NOMO-1 treated with DMSO at 0.1 percent for 48 hours (cell line): ENCODE data around the gene ECI2.
A peak's percentile ranks its signal among the peaks of the same experiment; 100 is the strongest.

ENCODE experiments used
- DNase-seq: peaks from one replicate; lab custom pipeline; 2025; ENCODE audit not compliant: unreplicated experiment; lab: John Stamatoyannopoulos, UW

Gene ECI2, protein sequence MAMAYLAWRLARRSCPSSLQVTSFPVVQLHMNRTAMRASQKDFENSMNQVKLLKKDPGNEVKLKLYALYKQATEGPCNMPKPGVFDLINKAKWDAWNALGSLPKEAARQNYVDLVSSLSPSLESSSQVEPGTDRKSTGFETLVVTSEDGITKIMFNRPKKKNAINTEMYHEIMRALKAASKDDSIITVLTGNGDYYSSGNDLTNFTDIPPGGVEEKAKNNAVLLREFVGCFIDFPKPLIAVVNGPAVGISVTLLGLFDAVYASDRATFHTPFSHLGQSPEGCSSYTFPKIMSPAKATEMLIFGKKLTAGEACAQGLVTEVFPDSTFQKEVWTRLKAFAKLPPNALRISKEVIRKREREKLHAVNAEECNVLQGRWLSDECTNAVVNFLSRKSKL

GRCh38 chr6:4134841-4135664, at the start of gene ECI2:
TSS of gene ECI2 (minus strand) at chr6:4135575. CDS start at chr6:4135560, 15 bp downstream.
- peak; percentile 86 for DNase-seq

DNA sequence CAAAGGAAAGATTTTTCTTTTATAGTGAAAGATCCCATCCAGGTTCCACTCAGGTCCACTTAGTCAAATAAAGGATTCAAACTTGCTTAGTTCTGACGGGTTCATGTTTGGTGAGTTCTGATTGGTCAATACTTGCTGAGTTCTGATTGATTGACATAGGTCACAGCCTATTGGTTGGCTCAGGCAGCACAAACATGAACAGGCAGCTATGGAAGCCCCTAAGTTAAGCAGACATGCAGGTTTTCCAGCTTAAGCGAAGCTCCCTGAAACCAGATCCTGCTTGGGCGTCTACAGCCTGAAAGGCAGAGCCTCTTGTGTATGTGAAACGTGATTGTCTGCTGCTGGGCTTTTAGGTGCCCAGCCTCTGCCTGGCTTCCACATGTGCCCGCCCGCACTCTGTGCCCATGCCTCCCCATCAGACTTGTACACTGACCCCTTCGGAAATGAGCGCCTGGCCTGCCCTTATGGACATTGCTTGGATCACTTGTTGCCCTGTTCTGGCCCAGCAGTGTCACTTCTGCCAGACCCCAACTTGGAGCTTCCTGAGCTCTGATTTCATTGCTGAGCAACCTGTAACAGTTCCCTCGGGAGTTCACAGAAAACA, 45.4 kb upstream of the ECI2 start:
- DNase-seq = no peak

GRCh38 chr6:4179960-4180651, 44.7 kb upstream of the ECI2 start:
- DNase-seq = no peak

- no peak for DNase-seq
These were observed 43.5 kb upstream of the ECI2 start for GRCh38 chr6:4178737-4179333.

GRCh38 chr6:4176907-4177306, 41.5 kb upstream of the ECI2 start:
- no peak for DNase-seq

- no peak for DNase-seq
These were observed 38.7 kb upstream of the ECI2 start for GRCh38 chr6:4174042-4174441.

- DNase-seq = no peak
These were observed 37.0 kb upstream of the ECI2 start for GRCh38 chr6:4172368-4172767.

DNA sequence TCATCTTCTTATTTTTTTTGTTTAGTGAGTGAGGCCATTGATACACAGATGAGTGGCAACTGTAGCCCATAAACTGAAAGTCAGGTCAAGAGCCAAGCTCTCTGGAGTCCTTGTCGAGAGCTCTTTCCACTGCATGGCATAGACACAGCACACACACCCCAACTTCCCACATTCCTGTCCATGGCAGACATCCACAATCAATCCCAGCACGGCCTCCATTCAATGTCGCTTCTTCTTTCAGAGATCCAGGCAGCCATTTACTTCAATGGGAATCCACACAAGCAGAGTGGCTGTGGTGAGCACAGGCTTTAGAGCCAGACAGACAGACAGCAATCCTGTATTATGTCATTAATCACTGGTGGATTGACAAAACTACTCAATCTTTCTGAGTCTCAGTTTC, 34.9 kb upstream of the ECI2 start:
- no peak for DNase-seq

- no peak for DNase-seq
These were observed 33.8 kb upstream of the ECI2 start for GRCh38 chr6:4169028-4169789.

- no peak for DNase-seq
These were observed 32.5 kb upstream of the ECI2 start for GRCh38 chr6:4167833-4168232.

- DNase-seq = no peak
These were observed 31.7 kb upstream of the ECI2 start for GRCh38 chr6:4167123-4167522.

DNA sequence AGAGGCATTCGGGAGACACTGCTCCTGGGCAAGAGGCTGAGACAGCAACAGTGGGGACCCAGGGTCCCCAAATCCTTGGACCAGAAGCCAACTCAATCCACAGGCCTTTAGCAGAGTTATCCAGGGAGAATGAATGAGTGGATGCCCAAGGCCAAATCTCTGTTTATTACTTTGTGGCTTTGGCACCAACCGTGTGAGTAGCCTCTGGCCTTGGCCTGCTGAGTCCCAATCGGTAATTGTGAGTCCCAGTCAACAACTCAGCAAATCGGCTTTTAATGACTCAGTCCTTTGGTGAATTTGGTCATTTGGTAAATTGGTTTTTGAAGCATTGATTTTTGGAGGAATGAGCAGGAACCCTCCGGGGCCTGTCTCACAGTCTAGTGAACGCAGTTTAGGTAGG, 29.1 kb upstream of the ECI2 start:
- DNase-seq = no peak

- no peak for DNase-seq
These were observed 28.7 kb upstream of the ECI2 start for GRCh38 chr6:4164117-4164442.

- DNase-seq = no peak
These were observed 28.2 kb upstream of the ECI2 start for GRCh38 chr6:4163408-4164116.

DNA sequence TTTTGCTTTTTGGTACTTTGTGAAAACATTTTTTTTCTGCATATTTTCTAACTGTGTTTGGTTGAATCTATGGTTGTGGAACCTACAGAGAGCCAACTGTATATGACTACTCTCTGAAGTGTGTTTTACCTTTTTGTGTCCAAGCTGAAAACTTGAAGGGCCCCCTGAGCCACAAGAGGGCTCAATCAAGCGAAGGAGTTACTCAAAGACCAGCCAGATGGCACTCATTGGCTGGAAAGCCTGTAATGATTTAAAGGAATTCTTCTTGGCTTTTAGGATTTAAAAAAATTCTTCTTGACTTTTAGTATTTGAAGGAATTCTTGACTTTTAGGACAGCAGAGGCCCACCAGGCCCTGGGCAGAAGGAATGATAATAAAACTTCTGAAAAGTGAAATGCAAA, 27.0 kb upstream of the ECI2 start:
- DNase-seq = no peak

GRCh38 chr6:4159491-4159890, 24.1 kb upstream of the ECI2 start:
- no peak for DNase-seq

- DNase-seq = no peak
These were observed 22.1 kb upstream of the ECI2 start for GRCh38 chr6:4157506-4157905.

DNA sequence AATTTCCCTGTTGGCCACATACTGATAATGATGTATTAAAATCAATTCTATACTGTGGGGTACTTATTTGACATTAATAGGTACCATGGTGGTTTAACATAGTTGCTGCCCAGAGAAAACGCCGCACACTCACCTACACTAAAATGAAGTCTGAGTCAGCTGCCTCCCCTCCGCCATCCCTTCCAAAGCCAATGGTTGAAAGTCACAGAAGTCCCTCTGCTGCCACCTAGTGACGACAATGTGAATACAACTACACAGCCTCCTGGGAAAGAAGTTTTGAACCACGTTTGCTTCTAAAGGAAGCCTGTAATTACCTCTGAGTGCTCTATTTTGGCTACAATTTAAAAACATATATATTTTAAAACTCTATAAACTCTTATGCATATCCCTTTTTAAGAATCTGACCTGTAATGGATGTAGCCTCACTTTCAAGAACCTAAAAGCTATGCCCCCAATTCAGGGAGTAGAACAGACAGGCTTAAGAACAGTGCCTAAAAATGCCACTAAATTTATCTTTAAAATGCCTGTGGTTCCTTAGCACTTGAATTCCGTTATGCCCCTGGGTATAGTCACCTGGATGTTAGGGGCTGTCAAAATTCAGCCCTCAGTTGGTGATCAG, 20.6 kb upstream of the ECI2 start:
- peak; percentile 67 for DNase-seq

GRCh38 chr6:4153514-4153985, 18.2 kb upstream of the ECI2 start:
- no peak for DNase-seq
